ENCODE data around the gene SEC24D. TPM values are rescaled to one million over a fixed set of nuclear protein-coding genes. Genes with fewer than 3 reads are reported as not detected.

Gene SEC24D
- total RNA-seq, 1 experiment from 2014 or later, result 13.4 TPM

DNA sequence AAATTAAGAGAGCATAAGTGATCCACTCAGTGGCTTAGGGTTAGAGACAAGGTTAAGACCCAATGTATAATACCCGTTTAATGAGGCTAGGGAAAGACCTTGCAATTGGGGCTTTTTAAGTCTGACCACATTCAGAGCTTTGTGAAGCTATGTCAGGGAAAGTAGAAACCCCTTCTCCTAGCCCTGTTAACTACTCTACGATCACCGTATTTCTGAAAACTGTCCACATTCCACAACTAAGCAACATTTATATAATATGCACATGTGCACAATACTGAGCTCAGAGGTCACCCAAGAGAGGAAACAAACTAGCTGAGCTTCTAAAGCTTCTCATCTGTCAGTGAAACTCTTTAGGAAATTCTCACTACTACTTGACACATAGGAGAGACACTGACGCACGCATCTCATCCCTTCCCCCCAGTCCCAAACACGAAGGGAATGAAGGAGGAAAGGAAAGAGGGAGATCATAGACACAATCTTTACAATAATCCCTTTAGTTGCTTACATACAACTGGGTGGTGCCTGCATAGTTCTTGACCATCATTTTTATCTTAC, 94.5 kb downstream of the SEC24D start:
- in situ Hi-C loops (cut with HindIII; ENCODE audit: low pct_unique_long_range_greater_than_20kb, low sequenced_read_pairs), result no loop called here
- ChIA-PET CTCF (interaction anchor here (0.6 kb wide), 1 partner anchor 18 kb away, joined by 5 read pairs; no protein-coding TSS in a partner anchor), POLR2A (no interaction called here)
- H3K9me3 ChIP-seq (ENCODE audit: control insufficient read depth, insufficient read depth, low read depth, low read length), result no peaks in the 10 kb centered on the region
- H3K27me3 ChIP-seq (ENCODE audit: control insufficient read depth, insufficient read depth, low read length), result no peaks in the 10 kb centered on the region
- intact Hi-C loops (cut with micrococcal nuclease; ENCODE audit: unreplicated experiment), result loop anchor here (5.0 kb wide), 1 partner anchor 226 kb away; no protein-coding TSS in a partner anchor
- TF ChIP-seq SIN3A (IDR thresholded peaks at IDR 0.05; ENCODE audit: borderline replicate concordance, insufficient read depth, low read depth, low read length), result no peak
- no peak for TF ChIP-seq TCF7L2 (IDR thresholded peaks at IDR 0.05; ENCODE audit: low read depth, low read length)
- TF ChIP-seq, protein P1, sequence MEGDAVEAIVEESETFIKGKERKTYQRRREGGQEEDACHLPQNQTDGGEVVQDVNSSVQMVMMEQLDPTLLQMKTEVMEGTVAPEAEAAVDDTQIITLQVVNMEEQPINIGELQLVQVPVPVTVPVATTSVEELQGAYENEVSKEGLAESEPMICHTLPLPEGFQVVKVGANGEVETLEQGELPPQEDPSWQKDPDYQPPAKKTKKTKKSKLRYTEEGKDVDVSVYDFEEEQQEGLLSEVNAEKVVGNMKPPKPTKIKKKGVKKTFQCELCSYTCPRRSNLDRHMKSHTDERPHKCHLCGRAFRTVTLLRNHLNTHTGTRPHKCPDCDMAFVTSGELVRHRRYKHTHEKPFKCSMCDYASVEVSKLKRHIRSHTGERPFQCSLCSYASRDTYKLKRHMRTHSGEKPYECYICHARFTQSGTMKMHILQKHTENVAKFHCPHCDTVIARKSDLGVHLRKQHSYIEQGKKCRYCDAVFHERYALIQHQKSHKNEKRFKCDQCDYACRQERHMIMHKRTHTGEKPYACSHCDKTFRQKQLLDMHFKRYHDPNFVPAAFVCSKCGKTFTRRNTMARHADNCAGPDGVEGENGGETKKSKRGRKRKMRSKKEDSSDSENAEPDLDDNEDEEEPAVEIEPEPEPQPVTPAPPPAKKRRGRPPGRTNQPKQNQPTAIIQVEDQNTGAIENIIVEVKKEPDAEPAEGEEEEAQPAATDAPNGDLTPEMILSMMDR (IDR thresholded peaks at IDR 0.05), result no peak
- TF ChIP-seq, protein P2, sequence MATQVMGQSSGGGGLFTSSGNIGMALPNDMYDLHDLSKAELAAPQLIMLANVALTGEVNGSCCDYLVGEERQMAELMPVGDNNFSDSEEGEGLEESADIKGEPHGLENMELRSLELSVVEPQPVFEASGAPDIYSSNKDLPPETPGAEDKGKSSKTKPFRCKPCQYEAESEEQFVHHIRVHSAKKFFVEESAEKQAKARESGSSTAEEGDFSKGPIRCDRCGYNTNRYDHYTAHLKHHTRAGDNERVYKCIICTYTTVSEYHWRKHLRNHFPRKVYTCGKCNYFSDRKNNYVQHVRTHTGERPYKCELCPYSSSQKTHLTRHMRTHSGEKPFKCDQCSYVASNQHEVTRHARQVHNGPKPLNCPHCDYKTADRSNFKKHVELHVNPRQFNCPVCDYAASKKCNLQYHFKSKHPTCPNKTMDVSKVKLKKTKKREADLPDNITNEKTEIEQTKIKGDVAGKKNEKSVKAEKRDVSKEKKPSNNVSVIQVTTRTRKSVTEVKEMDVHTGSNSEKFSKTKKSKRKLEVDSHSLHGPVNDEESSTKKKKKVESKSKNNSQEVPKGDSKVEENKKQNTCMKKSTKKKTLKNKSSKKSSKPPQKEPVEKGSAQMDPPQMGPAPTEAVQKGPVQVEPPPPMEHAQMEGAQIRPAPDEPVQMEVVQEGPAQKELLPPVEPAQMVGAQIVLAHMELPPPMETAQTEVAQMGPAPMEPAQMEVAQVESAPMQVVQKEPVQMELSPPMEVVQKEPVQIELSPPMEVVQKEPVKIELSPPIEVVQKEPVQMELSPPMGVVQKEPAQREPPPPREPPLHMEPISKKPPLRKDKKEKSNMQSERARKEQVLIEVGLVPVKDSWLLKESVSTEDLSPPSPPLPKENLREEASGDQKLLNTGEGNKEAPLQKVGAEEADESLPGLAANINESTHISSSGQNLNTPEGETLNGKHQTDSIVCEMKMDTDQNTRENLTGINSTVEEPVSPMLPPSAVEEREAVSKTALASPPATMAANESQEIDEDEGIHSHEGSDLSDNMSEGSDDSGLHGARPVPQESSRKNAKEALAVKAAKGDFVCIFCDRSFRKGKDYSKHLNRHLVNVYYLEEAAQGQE (IDR thresholded peaks at IDR 0.05; ENCODE audit: insufficient read depth in 1 of 2, low read depth in 2 of 2, low read length in 1 of 2), result no peak
- TF ChIP-seq POLR2AphosphoS5 (IDR thresholded peaks at IDR 0.05; ENCODE audit: low read depth, low read length), result no peak
- no peak overlapping the region for H3K4me3 ChIP-seq (ENCODE audit: low read depth in 2 of 2, low read length in 2 of 2)
- no peak overlapping the region for H3K27ac ChIP-seq (ENCODE audit: low read length)
- no TSS peak for BruUV-seq (replicated peaks)
- H3K4me1 ChIP-seq (ENCODE audit: control insufficient read depth, insufficient read depth, low read length), result no peaks in the 10 kb centered on the region
- DNase-seq (ENCODE audit: low read depth, low spot score) (no peak), ATAC-seq (no peak)
- no peaks in the 10 kb centered on the region for H3K36me3 ChIP-seq (ENCODE audit: control insufficient read depth, insufficient read depth, low read length)

DNA sequence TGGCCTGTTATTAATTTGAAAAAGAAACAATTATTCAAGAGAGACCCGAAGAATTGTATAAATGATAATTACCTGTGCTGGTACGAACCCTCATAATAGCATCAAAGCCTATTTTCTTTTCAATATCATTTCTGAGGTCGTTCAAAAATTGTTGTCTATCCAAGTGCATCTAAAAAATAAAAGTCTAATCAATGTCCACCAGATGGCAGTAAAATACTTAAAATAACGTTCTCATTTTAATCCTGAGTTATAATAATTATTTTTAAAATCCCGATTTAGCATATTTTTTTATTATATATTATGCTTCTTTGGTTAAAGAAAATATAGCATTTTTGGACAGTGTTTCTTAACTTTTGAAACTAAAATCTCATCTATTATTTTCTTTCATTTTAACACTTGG, 95.1 kb downstream of the SEC24D start:
- in situ Hi-C loops (cut with HindIII; ENCODE audit: low pct_unique_long_range_greater_than_20kb, low sequenced_read_pairs), result no loop called here
- Histone ChIP-seq H3K9me3 (ENCODE audit: control insufficient read depth, insufficient read depth, low read depth, low read length) (no peaks in the 10 kb centered on the region), H3K4me3 (ENCODE audit: low read depth in 2 of 2, low read length in 2 of 2) (no peak overlapping the region), H3K36me3 (ENCODE audit: control insufficient read depth, insufficient read depth, low read length) (no peaks in the 10 kb centered on the region), H3K27ac (ENCODE audit: low read length) (no peak overlapping the region), H3K27me3 (ENCODE audit: control insufficient read depth, insufficient read depth, low read length) (no peaks in the 10 kb centered on the region), H3K4me1 (ENCODE audit: control insufficient read depth, insufficient read depth, low read length) (no peaks in the 10 kb centered on the region)
- no TSS peak for BruUV-seq (replicated peaks)
- ATAC-seq (no peak), DNase-seq (ENCODE audit: low read depth, low spot score) (no peak)
- POLR2A ChIA-PET, result no interaction called here
- intact Hi-C loops (cut with micrococcal nuclease; ENCODE audit: unreplicated experiment), result loop anchor here (5.0 kb wide), 1 partner anchor 226 kb away; no protein-coding TSS in a partner anchor
- CTCF ChIA-PET, result no interaction called here
- TF ChIP-seq, protein P2 (IDR thresholded peaks at IDR 0.05; ENCODE audit: insufficient read depth in 1 of 2, low read depth in 2 of 2, low read length in 1 of 2), result no peak
- TF ChIP-seq, protein P1 (IDR thresholded peaks at IDR 0.05), result peak; percentile 30; the same call in 1 of the 2 replicates
- TF ChIP-seq SIN3A (IDR thresholded peaks at IDR 0.05; ENCODE audit: borderline replicate concordance, insufficient read depth, low read depth, low read length) (no peak), TCF7L2 (IDR thresholded peaks at IDR 0.05; ENCODE audit: low read depth, low read length) (no peak), POLR2AphosphoS5 (IDR thresholded peaks at IDR 0.05; ENCODE audit: low read depth, low read length) (no peak)

Data from Panc1 (cell line).